ENCODE measurements around the gene DHX16. TPM values are rescaled to one million over a fixed set of nuclear protein-coding genes. Genes with fewer than 3 reads are reported as not detected.
A peak's percentile ranks its signal among the peaks of the same experiment; 100 is the strongest.

Gene DHX16
- total and polyA plus RNA-seq, 9 of the 15 experiments (the other 6 are each of a cell fraction or from before 2014, with no cell fraction given), result 14.6 to 66.1 (median 47.5) TPM

GRCh38 chr6:30717129-30717844 lies 44.5 kb upstream of the DHX16 start, which contains the start of gene MDC1 (continued):
- TF ChIP-seq RBM14 (IDR thresholded peaks at IDR 0.05; ENCODE audit: borderline replicate concordance, insufficient read depth, low read depth, low read length) (no peak), DMBX1 (CRISPR knock-in tag; IDR thresholded peaks at IDR 0.05; ENCODE audit: borderline replicate concordance) (peak; percentile 49; the same call in 1 of the 2 replicates), MEF2A (IDR thresholded peaks at IDR 0.05; ENCODE audit: control insufficient read depth, low read depth, low read length) (0 out of 2 replicates have a peak, but pooled peaks have one; percentile 18), CREB5 (CRISPR knock-in tag; IDR thresholded peaks at IDR 0.05) (no peak), MYC (IDR thresholded peaks at IDR 0.05; ENCODE audit: low read depth, low read length) (peak; percentile 93), MYC (CRISPR knock-in tag; IDR thresholded peaks at IDR 0.05; ENCODE audit: borderline replicate concordance, low read depth) (peak; percentile 13; the same call in 1 of the 2 replicates), ETS1 (conservative IDR thresholded peaks at IDR 0.05; ENCODE audit: control insufficient read depth, low read depth, low read length) (peak; percentile 73), ZBTB34 (CRISPR knock-in tag; IDR thresholded peaks at IDR 0.05) (no peak), KLF1 (tag; IDR thresholded peaks at IDR 0.05) (no peak), PTBP1 (IDR thresholded peaks at IDR 0.05; ENCODE audit: low read depth, low read length) (no peak), POLR2A (conservative IDR thresholded peaks at IDR 0.05) (peak; percentile 91), MXD1 (CRISPR knock-in tag; IDR thresholded peaks at IDR 0.05; ENCODE audit: borderline replicate concordance, poor library complexity, severe bottlenecking) (peak; percentile 37), ZNF830 (CRISPR knock-in tag; IDR thresholded peaks at IDR 0.05) (peak; percentile 28; the same call in 1 of the 2 replicates), CREBBP (IDR thresholded peaks at IDR 0.05; ENCODE audit: low read depth, low read length) (no peak), MBD1 (CRISPR knock-in tag; IDR thresholded peaks at IDR 0.05) (no peak), SMAD3 (CRISPR knock-in tag; conservative IDR thresholded peaks at IDR 0.05) (no peak; the same call in 1 of the 2 replicates), CREM (IDR thresholded peaks at IDR 0.05; ENCODE audit: low read depth) (peak; percentile 96), KDM5B (IDR thresholded peaks at IDR 0.05; ENCODE audit: insufficient replicate concordance, low read depth, low read length) (peak; percentile 96), ZNF75A (CRISPR knock-in tag; IDR thresholded peaks at IDR 0.05) (no peak; the same call in 1 of the 2 replicates), ZNF57 (CRISPR knock-in tag; IDR thresholded peaks at IDR 0.05) (no peak), EP300 (IDR thresholded peaks at IDR 0.05; ENCODE audit: low read length) (peak; percentile 84), SMARCA5 (IDR thresholded peaks at IDR 0.05) (no peak)

All from K562 (cell line).